ENCODE measurements around the gene MSLN. TPM values are rescaled to one million over a fixed set of nuclear protein-coding genes. Genes with fewer than 3 reads are reported as not detected.
A peak's percentile ranks its signal among the peaks of the same experiment; 100 is the strongest.

The MSLN gene
- total and polyA plus RNA-seq, 2 of the 13 experiments (the other 11 are each of a cell fraction or from before 2014, with no cell fraction given), result 2.0 to 2.3 TPM

GRCh38 chr16:720990-721764 is 39.4 kb upstream of the MSLN start, which contains the start of gene ANTKMT (continued):
- peak; percentile 78; the same call in 1 of the 2 replicates for TF ChIP-seq ARID4A (CRISPR knock-in tag; IDR thresholded peaks at IDR 0.05; ENCODE audit: borderline replicate concordance)
- TF ChIP-seq, protein P1, sequence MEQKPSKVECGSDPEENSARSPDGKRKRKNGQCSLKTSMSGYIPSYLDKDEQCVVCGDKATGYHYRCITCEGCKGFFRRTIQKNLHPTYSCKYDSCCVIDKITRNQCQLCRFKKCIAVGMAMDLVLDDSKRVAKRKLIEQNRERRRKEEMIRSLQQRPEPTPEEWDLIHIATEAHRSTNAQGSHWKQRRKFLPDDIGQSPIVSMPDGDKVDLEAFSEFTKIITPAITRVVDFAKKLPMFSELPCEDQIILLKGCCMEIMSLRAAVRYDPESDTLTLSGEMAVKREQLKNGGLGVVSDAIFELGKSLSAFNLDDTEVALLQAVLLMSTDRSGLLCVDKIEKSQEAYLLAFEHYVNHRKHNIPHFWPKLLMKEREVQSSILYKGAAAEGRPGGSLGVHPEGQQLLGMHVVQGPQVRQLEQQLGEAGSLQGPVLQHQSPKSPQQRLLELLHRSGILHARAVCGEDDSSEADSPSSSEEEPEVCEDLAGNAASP (CRISPR knock-in tag; IDR thresholded peaks at IDR 0.05; ENCODE audit: borderline replicate concordance), result no peak
- TF ChIP-seq U2AF2 (IDR thresholded peaks at IDR 0.05; ENCODE audit: low read depth, low read length), result no peak
- TF ChIP-seq MXI1 (IDR thresholded peaks at IDR 0.05; ENCODE audit: borderline replicate concordance, low read depth, low read length), result peak; percentile 40; the same call in 1 of the 3 replicates
- TF ChIP-seq, protein P2, sequence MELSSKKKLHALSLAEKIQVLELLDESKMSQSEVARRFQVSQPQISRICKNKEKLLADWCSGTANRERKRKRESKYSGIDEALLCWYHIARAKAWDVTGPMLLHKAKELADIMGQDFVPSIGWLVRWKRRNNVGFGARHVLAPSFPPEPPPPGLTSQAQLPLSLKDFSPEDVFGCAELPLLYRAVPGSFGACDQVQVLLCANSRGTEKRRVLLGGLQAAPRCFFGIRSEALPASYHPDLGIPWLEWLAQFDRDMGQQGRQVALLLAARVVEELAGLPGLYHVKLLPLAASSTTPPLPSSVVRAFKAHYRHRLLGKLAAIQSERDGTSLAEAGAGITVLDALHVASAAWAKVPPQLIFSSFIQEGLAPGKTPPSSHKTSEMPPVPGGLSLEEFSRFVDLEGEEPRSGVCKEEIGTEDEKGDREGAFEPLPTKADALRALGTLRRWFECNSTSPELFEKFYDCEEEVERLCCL (CRISPR knock-in tag; IDR thresholded peaks at IDR 0.05; ENCODE audit: borderline replicate concordance), result no peak
- TF ChIP-seq PBX2 (CRISPR knock-in tag; IDR thresholded peaks at IDR 0.05), result no peak
- no peak for TF ChIP-seq ZFP41 (CRISPR knock-in tag; IDR thresholded peaks at IDR 0.05; ENCODE audit: borderline replicate concordance)
- no peak for TF ChIP-seq RBM22 (optimal IDR thresholded peaks at IDR 0.05; ENCODE audit: low read length)
- no peak for TF ChIP-seq JARID2 (CRISPR knock-in tag; IDR thresholded peaks at IDR 0.05; ENCODE audit: insufficient replicate concordance)
- 0 out of 2 replicates have a peak, but pooled peaks have one; percentile 40 for TF ChIP-seq ZNF576 (CRISPR knock-in tag; IDR thresholded peaks at IDR 0.05)
- TF ChIP-seq MLX (CRISPR knock-in tag; IDR thresholded peaks at IDR 0.05), result no peak
- peak; percentile 82; the same call in 1 of the 2 replicates for TF ChIP-seq ZNF564 (CRISPR knock-in tag; IDR thresholded peaks at IDR 0.05)
- TF ChIP-seq, protein P3, sequence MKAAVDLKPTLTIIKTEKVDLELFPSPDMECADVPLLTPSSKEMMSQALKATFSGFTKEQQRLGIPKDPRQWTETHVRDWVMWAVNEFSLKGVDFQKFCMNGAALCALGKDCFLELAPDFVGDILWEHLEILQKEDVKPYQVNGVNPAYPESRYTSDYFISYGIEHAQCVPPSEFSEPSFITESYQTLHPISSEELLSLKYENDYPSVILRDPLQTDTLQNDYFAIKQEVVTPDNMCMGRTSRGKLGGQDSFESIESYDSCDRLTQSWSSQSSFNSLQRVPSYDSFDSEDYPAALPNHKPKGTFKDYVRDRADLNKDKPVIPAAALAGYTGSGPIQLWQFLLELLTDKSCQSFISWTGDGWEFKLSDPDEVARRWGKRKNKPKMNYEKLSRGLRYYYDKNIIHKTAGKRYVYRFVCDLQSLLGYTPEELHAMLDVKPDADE (CRISPR knock-in tag; IDR thresholded peaks at IDR 0.05), result peak; percentile 14; the same call in 1 of the 2 replicates
- peak; percentile 52; the same call in 1 of the 2 replicates for TF ChIP-seq ZNF768 (CRISPR knock-in tag; IDR thresholded peaks at IDR 0.05)
- no peak for TF ChIP-seq NFYB (CRISPR knock-in tag; IDR thresholded peaks at IDR 0.05)
- TF ChIP-seq NCOR1 (IDR thresholded peaks at IDR 0.05; ENCODE audit: borderline replicate concordance, low read length), result no peak
- TF ChIP-seq HNRNPH1 (optimal IDR thresholded peaks at IDR 0.05; ENCODE audit: low read depth, low read length), result no peak
- TF ChIP-seq RARA (CRISPR knock-in tag; IDR thresholded peaks at IDR 0.05), result no peak

Data from HepG2 (cell line).